Cardiac fibroblast (primary cell): Measurements from ENCODE around the gene NR2F6.

Experiments used
- DNase-seq, 2 donors: peaks; one replicate each; pipeline versions ENCODE4 v3.0.0 to v3.0.0-alpha.2; 2010; ENCODE audit warnings: low read depth in 2 of 2
- H3K4me3 ChIP-seq, 2 donors: replicated peaks in 1 of 2; 1 replicate in 1 of 2; 2 replicates in 1 of 2; pipeline ENCODE4 v1.5.1; 2011; ENCODE audit warnings: low read depth in 2 of 2, low read length in 2 of 2, mild to moderate bottlenecking in 2 of 2, moderate library complexity in 1 of 2
- TF ChIP-seq, protein P1 (sequence below): IDR thresholded peaks from one replicate; pipeline ENCODE4 v1.5.1; 2011; ENCODE audit warnings: low read depth, mild to moderate bottlenecking, low read length, inconsistent platforms

Gene NR2F6

DNA sequence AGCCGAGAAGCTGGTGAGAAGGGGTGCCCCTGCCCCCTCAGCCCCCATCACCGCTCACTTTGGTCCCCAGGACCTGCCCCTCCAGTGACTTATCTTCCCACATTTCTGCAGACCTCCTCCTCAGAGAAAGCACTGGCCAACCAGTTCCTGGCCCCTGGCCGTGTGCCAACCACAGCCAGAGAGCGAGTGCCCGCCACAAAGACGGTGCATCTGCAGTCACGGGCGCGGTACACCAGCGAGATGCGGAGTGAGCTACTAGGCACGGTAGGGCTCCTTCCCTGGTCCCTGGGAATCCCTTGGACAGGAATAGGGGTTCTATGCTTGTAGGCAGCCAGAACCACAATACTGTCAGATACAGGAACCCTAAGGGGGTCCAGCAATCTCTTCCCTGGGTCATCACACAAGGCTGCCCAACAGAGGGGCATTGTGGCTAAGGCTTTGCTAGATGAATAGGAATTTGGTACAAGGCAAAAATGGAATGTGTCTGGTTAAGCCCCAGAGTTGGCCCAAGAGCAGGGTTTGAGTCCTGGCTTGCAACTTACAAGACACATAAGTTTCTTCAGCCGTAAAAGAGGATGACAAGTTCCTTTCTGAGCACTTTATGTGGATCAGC is 29.6 kb downstream of the NR2F6 start:
- DNase-seq = no peak
- TF ChIP-seq, protein P1, sequence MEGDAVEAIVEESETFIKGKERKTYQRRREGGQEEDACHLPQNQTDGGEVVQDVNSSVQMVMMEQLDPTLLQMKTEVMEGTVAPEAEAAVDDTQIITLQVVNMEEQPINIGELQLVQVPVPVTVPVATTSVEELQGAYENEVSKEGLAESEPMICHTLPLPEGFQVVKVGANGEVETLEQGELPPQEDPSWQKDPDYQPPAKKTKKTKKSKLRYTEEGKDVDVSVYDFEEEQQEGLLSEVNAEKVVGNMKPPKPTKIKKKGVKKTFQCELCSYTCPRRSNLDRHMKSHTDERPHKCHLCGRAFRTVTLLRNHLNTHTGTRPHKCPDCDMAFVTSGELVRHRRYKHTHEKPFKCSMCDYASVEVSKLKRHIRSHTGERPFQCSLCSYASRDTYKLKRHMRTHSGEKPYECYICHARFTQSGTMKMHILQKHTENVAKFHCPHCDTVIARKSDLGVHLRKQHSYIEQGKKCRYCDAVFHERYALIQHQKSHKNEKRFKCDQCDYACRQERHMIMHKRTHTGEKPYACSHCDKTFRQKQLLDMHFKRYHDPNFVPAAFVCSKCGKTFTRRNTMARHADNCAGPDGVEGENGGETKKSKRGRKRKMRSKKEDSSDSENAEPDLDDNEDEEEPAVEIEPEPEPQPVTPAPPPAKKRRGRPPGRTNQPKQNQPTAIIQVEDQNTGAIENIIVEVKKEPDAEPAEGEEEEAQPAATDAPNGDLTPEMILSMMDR = no peak
- peak overlapping the region; percentile 73 to 75 for H3K4me3 ChIP-seq

DNA sequence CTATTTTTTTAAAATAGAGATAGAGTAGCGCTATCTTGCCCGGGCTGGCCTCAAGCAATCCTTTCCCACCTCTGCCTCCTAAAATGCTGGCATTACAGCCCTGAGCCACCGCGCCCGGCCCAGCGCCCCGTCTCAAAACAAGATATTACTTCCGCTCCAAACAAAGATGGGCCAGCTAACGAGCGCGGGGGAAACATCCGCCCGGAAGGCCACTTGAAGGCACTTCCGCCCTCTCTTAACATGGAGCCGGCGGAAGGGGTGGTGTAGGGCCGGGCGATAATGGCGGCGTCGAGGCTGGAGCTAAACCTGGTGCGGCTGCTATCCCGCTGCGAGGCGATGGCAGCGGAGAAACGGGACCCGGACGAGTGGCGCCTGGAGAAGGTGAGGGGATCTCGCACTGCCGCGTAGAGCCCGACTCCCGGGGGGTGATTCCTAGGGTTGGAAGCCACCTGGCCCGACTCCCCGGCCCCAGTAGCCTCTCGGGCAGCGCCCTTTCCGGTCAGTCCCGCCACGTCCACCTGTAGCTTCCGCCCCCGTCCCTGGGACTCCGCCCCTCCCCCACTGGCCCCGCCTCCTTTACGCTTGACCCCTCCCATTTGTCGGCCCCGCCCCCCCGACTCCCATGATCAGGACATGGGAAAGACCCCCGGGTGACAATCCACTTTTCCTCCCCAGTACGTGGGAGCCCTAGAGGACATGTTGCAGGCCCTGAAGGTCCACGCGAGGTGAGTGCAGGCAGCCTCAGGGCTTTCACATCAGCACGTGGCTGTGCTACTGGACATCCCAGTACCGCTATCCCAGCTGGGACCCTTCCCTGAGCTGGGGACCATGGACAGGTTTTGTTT is 30.4 kb downstream of the NR2F6 start, which contains the start of gene USE1:
Gene USE1, plus strand, starts transcription at position 231 of the 845 bp plus-strand sequence. Its CDS starts 49 bp downstream, at position 280.
- TF ChIP-seq, protein P1 = no peak
- DNase-seq = peak; percentile 91 to 94
- peak within 1 kb of the TSS; percentile 73 to 75 for H3K4me3 ChIP-seq

DNA sequence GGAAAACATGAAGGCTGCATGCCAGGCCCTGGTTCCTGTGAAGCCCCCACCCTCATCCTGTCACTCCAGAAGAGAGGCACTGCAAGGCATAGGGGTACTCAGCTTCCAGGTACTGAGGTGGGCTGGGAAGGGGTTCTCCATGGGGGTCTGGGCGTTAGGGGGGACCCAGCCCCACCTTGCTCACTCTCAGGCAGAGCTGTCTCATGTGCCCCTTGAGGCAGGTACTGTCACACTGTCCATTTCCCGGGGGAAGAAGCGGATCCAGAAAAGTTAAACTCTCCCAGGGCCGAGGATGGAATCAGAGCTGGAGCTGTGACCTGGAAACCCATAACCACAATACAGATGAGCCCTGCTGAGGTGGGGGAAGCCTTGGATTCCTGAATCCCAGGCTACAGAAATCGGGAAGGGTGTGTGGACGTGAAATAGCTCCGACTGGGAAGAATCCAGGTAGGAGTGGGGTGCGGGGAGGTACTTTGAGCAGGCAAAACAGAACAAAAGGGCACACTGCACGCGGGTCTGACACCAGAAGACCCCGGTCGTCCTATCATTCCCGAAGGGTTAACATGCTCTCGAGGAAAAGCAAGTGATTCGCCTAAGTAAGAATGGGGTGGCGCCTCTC is 31.1 kb downstream of the NR2F6 start:
- TF ChIP-seq, protein P1 = no peak
- no peak for DNase-seq
- peak overlapping the region; percentile 73 to 75 for H3K4me3 ChIP-seq

DNA sequence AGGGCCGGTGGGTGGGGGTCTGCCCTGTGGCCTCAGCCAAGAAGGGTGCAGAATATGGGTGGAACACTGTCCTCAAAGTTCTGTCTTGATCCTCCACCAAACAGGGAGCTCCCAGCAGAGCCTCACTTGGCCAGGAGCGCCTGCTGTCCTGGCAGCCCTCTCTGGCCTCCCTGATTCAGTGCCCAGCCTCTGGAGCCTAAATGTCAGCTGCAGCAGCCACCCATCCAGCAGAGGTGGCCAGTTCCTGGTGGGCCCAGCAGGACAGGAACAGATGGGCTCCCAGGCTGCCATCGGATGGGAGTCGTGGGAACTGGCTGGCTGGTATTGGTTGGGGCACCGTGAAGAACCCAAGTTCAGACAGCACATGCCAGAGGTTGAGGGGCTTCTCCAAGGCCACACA is 32.4 kb downstream of the NR2F6 start:
- no peak for DNase-seq
- TF ChIP-seq, protein P1 = no peak
- H3K4me3 ChIP-seq = no peak overlapping the region

DNA sequence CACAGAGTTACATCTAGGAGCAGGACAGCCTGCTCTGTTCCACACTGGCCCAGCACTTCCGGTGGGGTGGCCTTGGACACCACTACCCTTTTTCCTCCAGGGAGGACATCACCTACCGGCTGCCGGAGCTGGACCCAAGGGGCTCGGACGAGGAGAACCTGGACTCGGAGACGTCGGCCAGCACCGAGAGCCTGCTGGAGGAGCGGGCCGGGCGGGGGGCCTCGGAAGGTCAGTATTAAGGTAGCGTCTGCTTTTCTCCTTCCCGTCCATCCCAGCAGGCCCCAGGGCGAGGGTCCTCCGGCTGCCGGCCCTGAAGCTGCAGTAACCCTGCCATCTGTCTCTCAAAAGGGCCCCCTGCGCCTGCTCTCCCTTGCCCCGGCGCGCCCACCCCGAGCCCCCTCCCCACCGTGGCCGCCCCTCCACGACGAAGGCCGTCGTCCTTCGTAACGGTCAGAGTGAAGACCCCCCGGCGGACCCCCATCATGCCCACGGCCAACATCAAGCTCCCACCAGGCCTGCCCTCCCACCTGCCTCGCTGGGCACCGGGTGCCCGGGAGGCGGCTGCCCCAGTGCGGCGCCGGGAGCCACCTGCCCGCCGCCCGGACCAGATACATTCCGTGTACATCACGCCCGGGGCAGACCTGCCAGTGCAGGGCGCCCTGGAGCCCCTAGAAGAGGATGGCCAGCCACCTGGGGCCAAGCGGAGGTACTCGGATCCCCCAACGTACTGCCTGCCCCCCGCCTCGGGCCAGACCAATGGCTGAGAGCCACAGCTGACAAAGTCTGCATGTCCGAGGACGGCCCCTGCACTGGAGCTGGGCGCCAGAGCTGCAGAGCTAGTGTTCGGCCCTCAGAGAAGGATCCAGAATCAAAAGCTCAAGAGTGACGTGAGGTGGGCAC is 33.9 kb downstream of the NR2F6 start:
- TF ChIP-seq, protein P1 = no peak
- DNase-seq = no peak
- no peak overlapping the region for H3K4me3 ChIP-seq

DNA sequence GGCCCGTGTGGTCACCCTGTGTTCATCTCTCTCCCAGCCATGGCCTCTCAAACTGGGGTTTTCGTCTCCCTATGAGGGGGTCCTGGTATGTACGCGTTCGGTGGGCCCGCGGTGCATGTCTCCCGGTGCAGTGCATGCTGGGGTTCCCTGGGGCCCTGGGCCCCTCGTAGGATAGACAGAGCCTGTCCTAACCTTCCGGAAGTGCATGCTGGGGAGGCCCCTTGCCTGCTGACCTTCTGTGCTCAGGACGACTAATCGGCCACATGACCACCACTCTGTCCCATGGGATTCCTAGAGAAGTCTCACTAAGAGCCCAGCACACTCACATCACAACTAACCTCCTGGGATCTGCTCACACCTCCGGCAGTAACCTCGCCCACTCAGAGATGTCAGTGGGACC is 35.4 kb downstream of the NR2F6 start:
- H3K4me3 ChIP-seq = no peak overlapping the region
- peak in 1 of 2 donors; percentile 62 for DNase-seq
- TF ChIP-seq, protein P1 = no peak
